SU-DHL-6 (cell line): ENCODE data around the gene CLSTN2.

Experiments used
- H2AFZ ChIP-seq: fragments of 200-600 bp; sonication (generic); 2 replicates; pipeline ENCODE4 v1.6.1; 2014; ENCODE audit warnings: low read depth, mild to moderate bottlenecking, moderate library complexity, mixed read lengths, antibody characterized with exemption, low read length; ENCODE audit not compliant: severe bottlenecking
- H3F3A ChIP-seq: fragments of 200-600 bp; shearing (Covaris generic); 2 replicates; pipeline ENCODE4 v1.6.0; 2016; ENCODE audit warnings: antibody characterized with exemption, mild to moderate bottlenecking; ENCODE audit not compliant: insufficient read depth
- H3K27ac ChIP-seq: fragments of 200-600 bp; sonication (generic); 2 replicates; pipeline ENCODE4 v1.5.1; 2016; ENCODE audit warnings: low read depth, mild to moderate bottlenecking, low read length, moderate library complexity, mixed read lengths
- H3K27me3 ChIP-seq: fragments of 200-600 bp; sonication (generic), shearing (Covaris generic); 2 replicates; pipeline ENCODE4 v1.6.0; 2014; ENCODE audit warnings: mild to moderate bottlenecking, low read length
- H3K36me3 ChIP-seq: fragments of 200-600 bp; sonication (generic); 2 replicates; pipeline ENCODE4 v1.6.1; 2014; ENCODE audit warnings: mild to moderate bottlenecking, low read length, mixed read lengths
- H3K4me2 ChIP-seq: fragments of 300-600, 200-600 bp; shearing (Covaris generic), sonication (generic); 2 replicates; pipeline ENCODE4 v1.6.0; 2014; ENCODE audit warnings: low read length, low read depth, mild to moderate bottlenecking; ENCODE audit not compliant: poor library complexity, severe bottlenecking
- H3K4me3 ChIP-seq: fragments of 200-600 bp; sonication (generic); 2 replicates; pipeline ENCODE4 v1.5.1; 2014; ENCODE audit warnings: antibody characterized with exemption, low read length, mild to moderate bottlenecking, mixed read lengths; ENCODE audit not compliant: insufficient read depth, poor library complexity, severe bottlenecking
- H3K79me2 ChIP-seq: fragments of 200-600 bp; sonication (generic); 2 replicates; pipeline ENCODE4 v1.6.1; 2014; ENCODE audit warnings: mild to moderate bottlenecking, low read length, moderate library complexity; ENCODE audit not compliant: insufficient read depth
- H3K9ac ChIP-seq: fragments of 200-600 bp; sonication (generic); 2 replicates; pipeline ENCODE4 v1.7.0; 2014; ENCODE audit warnings: mild to moderate bottlenecking, low read length
- H3K9me2 ChIP-seq: fragments of 200-600 bp; sonication (generic); replicated peaks from 2 replicates; pipeline ENCODE4 v1.6.1; 2014; ENCODE audit warnings: low read length; ENCODE audit not compliant: insufficient read depth
- H3K9me3 ChIP-seq: fragments of 200-600 bp; sonication (generic); 2 replicates; pipeline ENCODE4 v1.6.1; 2014; ENCODE audit warnings: low read length, mixed read lengths; ENCODE audit not compliant: insufficient read depth
- H4K20me1 ChIP-seq: fragments of 200-600 bp; sonication (generic); 2 replicates; pipeline ENCODE4 v1.6.1; 2014; ENCODE audit warnings: low read depth, mild to moderate bottlenecking, antibody characterized with exemption, low read length, moderate library complexity, mixed read lengths
- CTCF ChIP-seq: fragments of 200-600 bp; sonication (generic); IDR thresholded peaks from one replicate; pipeline ENCODE4 v1.5.1; 2017; ENCODE audit warnings: antibody characterized with exemption, mild to moderate bottlenecking, low read length, moderate library complexity; ENCODE audit not compliant: insufficient read depth, poor library complexity, severe bottlenecking
- EZH2phosphoT487 ChIP-seq: fragments of 200-600 bp; sonication (generic), shearing (Covaris generic); conservative IDR thresholded peaks from 2 replicates; pipeline ENCODE4 v1.6.1; 2018; ENCODE audit warnings: mild to moderate bottlenecking, antibody characterized with exemption, low read length, moderate library complexity, mixed read lengths

Gene CLSTN2

GRCh38 chr3:140022066-140022770, 87.2 kb downstream of the CLSTN2 start:
- no peaks in the 10 kb centered on the region for H3F3A ChIP-seq
- H3K36me3 ChIP-seq = no peaks in the 10 kb centered on the region
- H3K79me2 ChIP-seq = no peaks in the 10 kb centered on the region
- H3K9me2 ChIP-seq = no peaks in the 10 kb centered on the region
- no peaks in the 10 kb centered on the region for H3K9me3 ChIP-seq
- no peak overlapping the region for H3K9ac ChIP-seq
- no peak overlapping the region for H3K27ac ChIP-seq
- no peak for TF ChIP-seq EZH2phosphoT487
- no peak for TF ChIP-seq CTCF
- no peak overlapping the region for H3K4me3 ChIP-seq
- H3K4me2 ChIP-seq = no peak overlapping the region
- H3K27me3 ChIP-seq = no peaks in the 10 kb centered on the region
- no peaks in the 10 kb centered on the region for H4K20me1 ChIP-seq
- no peak overlapping the region for H2AFZ ChIP-seq

DNA sequence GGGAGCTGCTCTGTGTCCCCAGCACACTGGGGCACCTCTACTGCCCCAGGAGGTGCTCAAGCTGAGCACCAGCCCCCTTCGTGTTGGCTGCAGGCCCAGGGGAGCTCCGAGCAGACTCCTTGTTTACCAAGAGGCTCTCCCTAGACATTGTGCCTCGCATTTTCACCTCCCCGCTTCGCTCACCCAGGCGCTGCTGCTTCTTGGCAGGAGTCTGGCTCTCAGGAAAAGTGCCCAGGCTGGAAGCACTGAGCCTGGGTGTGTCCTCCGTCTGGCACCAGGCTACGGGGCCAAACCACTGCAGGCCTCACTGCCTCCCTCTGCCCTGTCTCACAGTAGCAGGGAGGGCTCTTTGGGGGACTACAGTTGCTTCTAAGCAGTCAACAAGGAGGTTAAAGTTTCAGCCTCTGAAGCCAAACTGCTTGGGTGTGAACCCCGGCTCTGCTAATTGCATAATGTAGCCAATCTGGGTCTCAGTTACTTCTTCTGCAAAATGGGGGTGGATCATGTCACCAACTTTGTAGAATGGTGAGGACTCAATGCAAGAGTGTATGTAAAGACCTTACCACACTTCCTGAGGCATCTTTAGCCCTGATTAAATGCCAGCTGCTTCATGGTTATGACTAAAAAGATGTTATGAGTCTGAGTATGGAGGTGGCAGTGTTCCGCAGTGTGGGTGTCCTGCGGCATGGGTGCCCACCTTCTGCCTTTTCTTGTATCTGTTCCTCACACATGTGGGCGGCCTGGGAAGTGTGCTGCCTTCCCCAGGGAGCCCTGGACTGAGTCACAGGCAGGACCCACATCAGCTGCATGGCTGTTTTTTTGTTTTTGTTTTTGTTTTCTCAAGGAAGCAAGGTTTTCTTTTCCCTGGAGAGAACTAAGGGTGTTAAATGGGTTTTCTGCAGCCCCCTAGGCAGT, 88.9 kb downstream of the CLSTN2 start:
- TF ChIP-seq CTCF = no peak
- TF ChIP-seq EZH2phosphoT487 = no peak
- Histone ChIP-seq H3K9me3 (no peaks in the 10 kb centered on the region), H3K27ac (no peak overlapping the region), H4K20me1 (no peaks in the 10 kb centered on the region), H3K79me2 (no peaks in the 10 kb centered on the region), H3K9ac (no peak overlapping the region), H3K27me3 (no peaks in the 10 kb centered on the region), H3K9me2 (no peaks in the 10 kb centered on the region), H3K36me3 (no peaks in the 10 kb centered on the region), H3K4me2 (no peak overlapping the region), H3K4me3 (no peak overlapping the region), H2AFZ (no peak overlapping the region), H3F3A (no peaks in the 10 kb centered on the region)

DNA sequence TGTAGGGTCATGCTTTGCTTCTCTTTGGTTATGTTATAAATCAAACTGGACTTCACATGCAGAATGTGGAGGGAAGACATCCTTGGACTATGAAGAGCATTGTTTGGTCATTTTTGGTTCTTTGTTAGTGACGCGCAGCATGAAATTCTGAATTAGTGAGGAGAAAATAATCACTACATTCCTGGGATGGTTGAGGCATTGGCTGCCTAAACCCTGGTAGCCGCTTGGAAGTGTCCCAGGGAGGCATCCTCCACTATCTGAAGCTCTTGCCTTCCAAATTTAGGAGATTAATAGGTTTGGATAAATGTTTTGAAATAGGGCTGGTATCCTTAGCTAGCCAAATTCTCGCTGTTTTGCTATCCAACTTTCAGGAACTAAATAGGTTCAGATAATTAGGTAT, 96.2 kb downstream of the CLSTN2 start:
- no peaks in the 10 kb centered on the region for H3K27me3 ChIP-seq

More for the DNA sequence above, 96.2 kb downstream of the CLSTN2 start:
- Histone ChIP-seq H4K20me1 (no peaks in the 10 kb centered on the region), H3K4me3 (no peak overlapping the region), H3F3A (no peaks in the 10 kb centered on the region), H3K9me2 (no peaks in the 10 kb centered on the region), H3K79me2 (no peaks in the 10 kb centered on the region), H3K4me2 (no peak overlapping the region), H2AFZ (no peak overlapping the region), H3K36me3 (no peaks in the 10 kb centered on the region), H3K27ac (no peak overlapping the region), H3K9me3 (no peaks in the 10 kb centered on the region), H3K9ac (no peak overlapping the region)
- no peak for TF ChIP-seq EZH2phosphoT487
- no peak for TF ChIP-seq CTCF
